LNCaP clone FGC (cell line): Measurements from ENCODE around the gene GAD2.

Source experiments
- DNase-seq: peaks from one replicate; pipeline ENCODE4 v3.0.0-alpha.2; 2011; ENCODE audit warnings: low read depth
- H3K4me3 ChIP-seq: 2 replicates; pipeline ENCODE4 v1.5.1; 2011; ENCODE audit warnings: mild to moderate bottlenecking, low read depth, low read length, control low read depth
- CTCF ChIP-seq: IDR thresholded peaks from 2 replicates; pipeline ENCODE4 v1.5.1; 2012; ENCODE audit warnings: mild to moderate bottlenecking; ENCODE audit not compliant: control insufficient read depth, insufficient read depth; ENCODE audit errors: extremely low read depth

GAD2 gene

GRCh38 chr10:26274391-26274790, 57.8 kb downstream of the GAD2 start:
- DNase-seq, result no peak
- TF ChIP-seq CTCF, result no peak
- H3K4me3 ChIP-seq, result no peak overlapping the region

DNA sequence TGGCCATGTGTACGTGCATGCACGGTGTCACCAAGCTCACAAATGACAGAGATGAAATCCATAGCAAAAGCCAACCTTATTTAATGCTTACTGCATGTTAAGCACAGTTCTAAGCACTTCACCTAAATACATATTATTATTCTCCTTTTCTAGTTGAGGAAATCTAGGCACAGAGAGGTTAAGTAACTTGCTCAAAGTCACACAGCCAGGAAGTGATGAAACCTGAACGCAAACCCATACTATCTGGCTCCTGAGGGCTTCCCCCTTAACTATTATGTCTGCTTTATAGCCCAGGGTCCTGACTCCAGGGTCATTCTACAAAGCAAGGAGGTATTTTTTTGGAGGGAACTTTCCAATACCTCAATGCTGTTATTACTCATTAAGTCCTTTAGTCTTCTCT, 61.7 kb downstream of the GAD2 start:
- no peak overlapping the region for H3K4me3 ChIP-seq
- no peak for TF ChIP-seq CTCF
- no peak for DNase-seq

- no peak for TF ChIP-seq CTCF
- H3K4me3 ChIP-seq, result no peak overlapping the region
- no peak for DNase-seq
Measured at GRCh38 chr10:26290236-26290635, 73.7 kb downstream of the GAD2 start.

DNA sequence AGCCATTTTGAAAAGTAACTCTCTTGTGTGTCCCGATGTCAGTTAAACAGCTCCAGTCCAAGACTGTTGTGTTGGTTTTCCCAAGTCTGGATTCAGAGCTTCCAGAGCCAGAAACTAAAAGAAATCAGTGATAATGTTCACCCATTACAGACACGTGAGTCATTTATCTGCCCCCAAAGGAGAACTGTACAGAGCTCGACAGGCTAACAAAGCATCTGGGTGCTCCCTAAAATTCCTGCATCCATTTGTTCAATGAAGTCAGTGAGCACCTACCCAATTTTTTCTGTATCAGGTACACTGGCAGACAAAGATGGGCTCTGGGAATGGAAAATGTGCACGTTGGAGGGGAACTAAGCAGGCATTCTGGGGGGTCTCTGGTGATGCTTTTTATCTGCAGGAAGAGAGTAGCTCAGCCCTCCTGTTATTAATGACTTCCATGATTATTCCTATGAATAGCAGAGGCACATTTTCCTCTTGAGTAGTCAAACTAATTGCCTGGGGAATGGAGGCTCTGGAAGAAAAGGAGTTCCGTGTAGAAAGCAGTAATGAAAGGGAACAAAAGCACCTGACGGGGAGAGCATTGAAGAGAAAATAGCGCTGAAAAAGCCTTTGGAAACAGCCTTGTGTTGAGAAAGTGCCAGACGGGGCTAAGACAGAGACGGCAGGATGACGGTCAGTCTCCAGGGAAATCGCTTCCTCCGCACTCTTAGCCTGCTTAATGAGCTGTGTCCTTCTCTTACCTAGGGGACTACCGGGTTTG, 75.3 kb downstream of the GAD2 start:
- no peak overlapping the region for H3K4me3 ChIP-seq
- TF ChIP-seq CTCF, result no peak
- DNase-seq, result no peak

- H3K4me3 ChIP-seq, result no peak overlapping the region
Measured at GRCh38 chr10:26296360-26296759, 79.8 kb downstream of the GAD2 start.

DNA sequence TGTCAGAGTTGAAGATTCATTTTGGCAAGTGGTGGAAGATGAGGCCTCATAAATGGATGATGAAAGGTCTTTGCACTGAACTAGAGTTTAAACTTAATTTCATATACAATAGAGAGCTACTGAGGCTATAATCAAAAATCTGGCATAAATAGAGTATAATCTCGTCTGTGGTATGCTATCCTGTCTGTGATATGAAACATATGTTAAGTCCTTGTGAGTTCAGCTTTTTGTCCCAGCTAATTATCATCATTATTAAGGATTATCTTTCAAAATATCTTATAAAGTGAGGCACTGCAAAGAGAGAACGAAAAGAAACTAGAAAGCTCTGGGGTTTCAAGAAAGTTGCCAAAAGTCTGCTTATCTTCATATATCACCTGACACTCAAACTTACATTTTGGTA, 83.4 kb downstream of the GAD2 start:
- no peak for DNase-seq
- no peak for TF ChIP-seq CTCF
- no peak overlapping the region for H3K4me3 ChIP-seq

More at GRCh38 chr10:26296360-26296759, 79.8 kb downstream of the GAD2 start:
- no peak for TF ChIP-seq CTCF
- no peak for DNase-seq

GRCh38 chr10:26303366-26303765, 86.8 kb downstream of the GAD2 start:
- no peak for DNase-seq
- TF ChIP-seq CTCF, result no peak
- no peak overlapping the region for H3K4me3 ChIP-seq
